GM21515 (cell line): ENCODE results near the gene DNASE1L3.
"Not testable (repeated sequence)": the region's sequence is repeated elsewhere in the genome, so short reads cannot be mapped to it uniquely, and the experiment has no call there.

Experiments used
- ATAC-seq: cut with Tn5 transposase; IDR thresholded peaks from one replicate; pipeline ENCODE4 v1.9.1; 2021; ENCODE audit not compliant: unreplicated experiment

The DNASE1L3 gene, protein sequence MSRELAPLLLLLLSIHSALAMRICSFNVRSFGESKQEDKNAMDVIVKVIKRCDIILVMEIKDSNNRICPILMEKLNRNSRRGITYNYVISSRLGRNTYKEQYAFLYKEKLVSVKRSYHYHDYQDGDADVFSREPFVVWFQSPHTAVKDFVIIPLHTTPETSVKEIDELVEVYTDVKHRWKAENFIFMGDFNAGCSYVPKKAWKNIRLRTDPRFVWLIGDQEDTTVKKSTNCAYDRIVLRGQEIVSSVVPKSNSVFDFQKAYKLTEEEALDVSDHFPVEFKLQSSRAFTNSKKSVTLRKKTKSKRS

DNA sequence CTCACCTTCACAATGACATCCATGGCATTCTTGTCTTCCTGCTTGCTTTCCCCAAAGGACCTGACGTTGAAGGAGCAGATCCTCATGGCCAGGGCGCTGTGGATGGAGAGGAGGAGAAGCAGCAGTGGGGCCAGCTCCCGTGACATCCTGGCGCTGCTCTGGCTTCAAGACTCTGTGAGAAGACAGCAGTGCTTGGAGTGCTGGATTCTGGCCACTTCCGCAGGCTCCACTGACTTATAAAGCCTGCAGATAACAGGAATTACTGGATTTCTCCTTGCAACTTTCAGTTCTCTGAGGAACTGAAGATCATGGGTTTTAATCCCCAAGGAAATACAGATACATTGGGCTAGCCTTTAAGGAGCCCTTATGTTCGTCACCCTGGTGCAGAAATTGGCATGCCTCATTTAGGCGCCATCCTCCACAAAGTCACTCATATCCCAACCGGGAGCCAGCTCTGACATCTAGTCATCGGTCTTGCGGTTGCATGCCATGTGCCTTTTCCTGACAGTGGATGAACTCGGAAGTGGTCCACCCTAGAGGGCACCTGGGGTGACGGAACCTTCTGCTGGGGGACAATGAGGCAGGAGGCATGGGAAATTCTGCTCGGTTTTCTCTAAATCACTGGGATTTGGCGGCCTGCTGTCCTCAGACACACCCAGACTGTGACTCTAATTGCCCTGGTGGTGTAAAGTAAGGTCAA is at the start of gene DNASE1L3:
DNASE1L3 (minus strand) TSS at position 212 of the 700 bp plus-strand sequence; CDS start at position 146, 66 bp downstream.
- ATAC-seq = no peak

DNA sequence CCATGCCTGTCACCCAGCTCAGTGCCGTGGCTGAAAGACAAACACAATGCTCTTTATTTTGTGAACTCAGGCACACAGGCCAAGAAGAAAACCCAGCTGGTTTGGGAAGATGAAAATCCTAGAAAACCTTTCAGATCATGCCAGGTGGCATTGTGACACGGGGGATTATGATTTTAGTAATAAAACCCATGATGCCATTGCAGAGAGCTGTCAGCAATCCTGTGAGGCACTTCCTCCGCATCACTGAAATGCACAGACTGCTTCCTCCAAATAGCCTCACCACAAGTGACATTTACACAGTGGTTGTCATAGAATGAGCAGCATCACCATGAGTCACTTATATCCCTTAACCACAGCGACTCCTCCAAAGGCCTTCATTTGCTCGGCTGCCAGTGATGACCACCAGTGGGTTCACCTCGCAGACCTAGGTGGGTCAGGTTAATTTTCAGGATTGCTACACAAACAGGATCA is 49.5 kb upstream of the DNASE1L3 start:
- no peak for ATAC-seq

DNA sequence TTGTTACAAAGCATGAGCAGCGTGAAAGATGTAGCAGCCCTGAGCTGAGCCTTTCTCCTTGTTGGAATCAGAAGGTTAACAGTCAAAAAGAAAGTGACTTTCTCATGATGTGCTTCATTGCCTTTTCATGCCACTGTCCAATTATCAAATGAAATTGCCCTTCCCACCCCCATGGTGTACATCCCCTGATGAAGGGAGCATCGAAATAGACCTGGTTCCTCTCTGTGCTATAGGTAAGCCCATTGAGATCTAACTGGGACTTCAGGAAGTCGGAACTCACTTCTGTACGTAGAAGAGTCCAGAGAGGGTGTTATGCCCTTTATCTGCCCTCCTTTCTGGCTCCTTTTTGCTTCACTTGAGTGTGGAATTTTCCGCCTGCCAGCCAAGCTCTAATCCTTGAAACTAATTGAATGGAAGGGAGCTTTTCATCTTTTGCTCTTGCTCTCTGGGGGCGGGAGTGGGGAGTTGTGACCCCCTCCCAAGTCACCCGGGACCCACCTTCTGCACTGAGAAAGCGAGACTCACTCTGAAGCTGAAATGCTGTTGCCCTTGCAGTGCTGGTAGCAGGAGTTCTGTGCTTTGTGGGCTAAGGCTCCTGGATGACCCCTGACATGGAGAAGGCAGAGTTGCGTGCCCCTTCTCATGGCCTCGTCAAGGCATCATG is 47.8 kb upstream of the DNASE1L3 start:
- ATAC-seq = no peak

DNA sequence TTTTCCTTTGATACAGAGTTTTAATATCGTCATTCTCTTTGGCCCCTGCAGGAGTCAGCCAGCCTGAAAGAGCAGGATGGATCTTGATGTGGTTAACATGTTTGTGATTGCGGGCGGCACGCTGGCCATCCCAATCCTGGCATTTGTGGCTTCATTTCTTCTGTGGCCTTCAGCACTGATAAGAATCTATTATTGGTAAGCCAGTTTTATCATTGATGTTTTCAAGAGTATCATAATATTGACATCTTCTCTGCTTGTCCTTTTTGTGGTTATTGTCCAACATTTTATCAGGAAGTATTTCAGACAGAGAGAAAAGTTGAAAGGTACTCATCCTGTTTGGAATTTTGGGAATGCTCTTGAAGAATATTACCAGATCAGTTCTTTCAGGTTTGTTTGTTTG is 45.7 kb upstream of the DNASE1L3 start:
- no peak for ATAC-seq

DNA sequence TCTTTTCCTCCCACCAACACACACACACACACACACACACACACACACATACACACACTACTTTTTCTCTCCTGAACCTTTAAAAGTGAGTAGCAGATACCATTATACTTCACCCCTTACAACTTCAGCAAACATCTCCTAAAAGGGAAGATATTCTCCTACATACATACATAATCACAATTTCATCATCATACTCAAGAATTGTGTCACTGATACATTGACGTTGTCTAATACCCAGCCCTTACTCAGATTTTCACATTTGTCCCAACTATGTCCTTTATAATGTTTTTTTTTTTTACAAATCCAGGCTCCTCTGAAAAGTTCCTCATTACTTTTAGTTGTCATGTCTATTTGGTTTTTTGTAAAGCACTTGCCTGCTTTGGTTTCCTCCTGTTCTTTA is 45.3 kb upstream of the DNASE1L3 start:
- ATAC-seq = no peak

DNA sequence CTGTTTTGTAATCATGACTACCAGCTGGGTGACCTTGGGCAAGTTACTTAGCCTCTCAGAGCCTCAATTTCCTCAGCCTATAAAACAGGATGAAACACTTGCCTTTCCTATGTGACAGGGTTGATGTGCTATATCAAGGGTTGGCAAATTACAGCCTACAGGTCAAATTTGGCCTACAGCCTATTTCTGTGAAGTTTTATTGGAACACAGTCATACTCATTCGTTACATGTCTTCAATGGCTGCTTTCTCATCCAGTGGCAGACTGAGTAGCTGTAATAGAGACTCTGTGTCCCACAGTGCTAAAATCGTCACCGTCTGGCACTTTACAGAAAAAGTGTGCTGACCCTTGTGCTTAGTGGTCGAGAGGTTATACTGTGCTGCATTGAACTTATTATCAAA is 43.4 kb upstream of the DNASE1L3 start:
- no peak for ATAC-seq

DNA sequence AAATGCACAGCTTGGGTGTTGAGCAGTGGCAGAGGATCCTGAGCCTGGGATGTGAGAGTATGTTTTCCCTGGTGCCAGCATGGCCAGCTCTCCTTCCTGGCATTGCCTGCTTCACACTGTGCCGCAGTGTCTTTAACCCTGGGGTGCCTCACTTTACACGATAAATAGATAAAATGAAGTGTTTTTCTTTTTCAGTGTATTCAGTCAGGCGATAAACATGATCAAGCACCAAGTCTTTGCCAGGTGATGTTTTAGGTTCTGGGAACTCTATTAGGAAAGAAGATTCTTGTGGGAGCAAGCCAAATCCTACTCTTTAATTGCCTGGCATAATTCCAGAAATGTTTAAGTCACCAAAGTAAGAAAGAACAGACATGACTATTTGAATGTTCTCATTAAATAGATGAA is 40.9 kb upstream of the DNASE1L3 start:
- ATAC-seq = no peak

DNA sequence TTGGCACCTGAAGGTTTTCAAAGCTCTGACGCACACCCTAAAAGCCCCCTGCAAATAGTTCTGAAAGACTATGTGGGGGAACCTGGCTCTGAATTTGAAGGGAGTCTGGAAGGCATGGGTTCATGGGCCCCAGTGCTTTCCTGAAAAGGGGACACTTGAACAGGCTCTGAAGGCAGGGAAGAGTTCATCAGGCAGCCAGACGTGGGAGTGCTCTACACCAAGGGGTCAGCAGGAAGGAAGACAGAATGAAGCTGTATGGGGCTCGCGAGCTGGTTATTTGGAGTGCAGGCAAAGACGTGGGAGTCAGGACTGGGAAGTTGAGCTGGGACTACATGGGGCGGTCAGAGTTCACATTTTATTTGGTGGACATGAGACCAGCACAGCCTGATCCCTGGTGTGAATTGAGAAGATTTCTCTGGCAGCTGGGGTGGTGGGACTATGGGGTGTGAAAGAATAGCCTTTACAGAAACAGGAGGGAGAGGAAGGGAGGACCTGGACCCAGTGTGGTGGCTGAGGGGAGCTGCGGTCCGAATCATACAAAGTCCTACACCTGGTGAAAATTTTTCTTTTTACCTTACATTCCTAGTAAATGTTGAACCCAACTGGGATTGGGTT is 39.4 kb upstream of the DNASE1L3 start:
- no peak for ATAC-seq

DNA sequence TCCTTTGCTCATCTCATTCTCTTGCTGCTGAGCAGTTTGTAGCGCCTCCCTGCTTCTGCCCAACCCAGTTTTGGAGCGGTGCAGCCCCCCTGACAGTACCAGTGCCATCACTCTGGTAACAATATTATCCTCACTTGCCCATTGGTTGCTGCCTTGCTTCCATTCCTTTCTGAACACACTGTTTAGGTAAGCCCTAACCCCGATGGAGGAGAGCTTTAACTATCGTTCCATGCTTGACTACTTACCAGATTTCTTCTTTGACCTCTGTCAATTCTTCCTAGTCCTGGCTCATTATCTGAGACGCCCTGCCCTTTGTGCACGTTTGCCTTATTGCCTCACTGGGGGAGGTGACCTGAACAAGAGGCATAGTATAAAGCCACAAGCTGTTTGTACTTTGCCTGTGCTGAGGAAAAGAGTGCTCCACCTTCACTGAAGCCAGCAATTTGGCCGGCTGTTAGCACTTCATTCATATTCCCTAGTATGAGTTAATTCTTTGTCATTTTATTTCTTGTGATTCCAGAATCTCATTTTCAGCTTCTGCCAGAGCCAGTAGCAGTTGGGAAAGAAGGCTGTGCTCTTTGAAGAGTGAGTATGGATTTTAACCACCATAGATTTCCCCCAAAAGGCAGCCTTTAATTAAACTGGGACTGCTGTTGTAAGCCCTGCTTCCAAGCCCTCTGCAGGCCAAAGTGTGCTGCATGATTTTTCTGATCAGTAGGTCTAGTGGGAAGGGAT is 38.8 kb upstream of the DNASE1L3 start:
- ATAC-seq = no peak

DNA sequence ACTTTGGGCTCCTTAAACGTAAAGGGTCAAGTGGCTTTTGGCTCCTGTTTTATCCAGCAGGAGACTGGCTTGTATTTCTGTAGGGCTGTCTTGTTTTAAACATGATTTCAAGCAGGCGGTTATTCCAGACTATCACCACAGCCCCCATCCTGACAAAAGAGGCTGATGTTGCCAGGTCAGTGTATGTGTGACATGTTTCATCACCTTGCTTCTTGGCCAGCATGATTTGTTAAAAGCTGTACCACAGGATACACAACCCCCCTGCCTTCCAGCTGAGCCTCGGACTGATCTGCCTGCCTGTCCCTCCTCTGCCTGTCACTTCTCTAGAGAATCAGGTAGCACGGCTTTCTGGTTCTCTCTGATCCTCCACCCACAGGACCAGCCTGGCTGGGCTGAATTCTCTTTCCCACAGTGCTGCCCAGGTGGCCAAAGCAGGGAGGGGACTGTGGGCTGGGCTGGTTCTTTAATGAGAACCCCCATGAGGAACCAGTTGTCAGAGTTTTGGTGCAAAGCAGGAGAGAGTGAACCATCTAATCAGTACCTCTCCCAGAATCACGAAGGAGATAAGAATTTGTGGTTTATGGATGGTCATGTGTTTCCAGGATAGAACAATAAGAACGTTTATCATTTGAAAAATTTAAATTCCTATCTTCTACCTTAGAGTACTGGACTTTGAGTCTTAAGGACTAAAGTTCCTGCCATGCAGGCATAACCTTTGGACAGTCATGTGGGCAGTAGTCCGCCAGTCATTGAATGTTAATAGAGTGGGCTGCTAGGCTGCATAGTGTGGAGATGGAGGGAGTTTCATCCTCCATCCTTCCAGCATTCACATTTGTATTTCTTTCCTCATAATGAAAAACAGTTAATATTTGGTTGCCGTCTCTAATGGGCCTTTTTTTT is 35.6 kb upstream of the DNASE1L3 start:
- no peak for ATAC-seq

DNA sequence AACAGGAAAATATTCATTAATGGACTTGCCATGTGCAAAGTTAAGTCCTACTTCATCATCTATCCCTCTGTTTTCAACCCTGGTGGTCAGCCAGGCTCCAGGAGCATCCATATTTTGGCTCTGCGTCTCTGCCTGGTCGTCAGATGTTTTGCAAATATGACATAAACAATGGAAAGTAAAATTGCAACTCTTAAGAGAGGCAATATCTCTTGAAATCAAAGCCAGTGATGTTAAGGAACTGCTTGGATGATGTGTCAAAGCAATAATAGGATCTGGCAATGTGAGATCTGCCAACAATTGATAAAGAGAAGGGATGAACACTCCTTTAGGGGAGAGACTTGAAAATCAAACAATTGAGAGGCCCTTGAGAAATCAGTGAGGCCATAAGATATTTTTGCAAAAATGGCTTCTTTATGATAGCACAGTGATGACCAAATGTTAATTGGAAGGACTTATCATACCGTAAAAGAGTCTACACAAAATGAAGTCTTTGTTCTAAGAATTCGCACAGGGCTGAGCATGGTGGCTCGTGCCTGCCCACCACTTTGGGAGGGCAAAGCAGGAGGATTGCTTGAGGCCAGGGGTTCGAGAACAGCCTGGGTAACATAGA is 33.3 kb upstream of the DNASE1L3 start:
- no peak for ATAC-seq

DNA sequence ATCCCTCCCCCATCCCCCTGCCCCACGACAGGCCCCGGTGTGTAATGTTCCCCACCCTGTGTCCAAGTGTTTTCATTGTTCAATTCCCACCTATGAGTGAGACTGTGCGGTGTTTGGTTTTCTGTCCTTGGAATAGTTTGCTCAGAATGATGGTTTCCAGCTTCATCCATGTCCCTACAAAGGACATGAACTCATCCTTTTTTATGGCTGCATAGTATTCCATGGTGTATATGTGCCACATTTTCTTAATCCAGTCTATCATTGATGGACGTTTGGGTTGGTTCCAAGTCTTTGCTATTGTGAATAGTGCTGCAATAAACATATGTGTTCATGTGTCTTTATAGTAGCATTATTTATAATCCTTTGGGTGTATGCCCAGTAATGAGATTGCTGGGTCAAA is 32.1 kb upstream of the DNASE1L3 start:
- ATAC-seq = not testable (repeated sequence)

DNA sequence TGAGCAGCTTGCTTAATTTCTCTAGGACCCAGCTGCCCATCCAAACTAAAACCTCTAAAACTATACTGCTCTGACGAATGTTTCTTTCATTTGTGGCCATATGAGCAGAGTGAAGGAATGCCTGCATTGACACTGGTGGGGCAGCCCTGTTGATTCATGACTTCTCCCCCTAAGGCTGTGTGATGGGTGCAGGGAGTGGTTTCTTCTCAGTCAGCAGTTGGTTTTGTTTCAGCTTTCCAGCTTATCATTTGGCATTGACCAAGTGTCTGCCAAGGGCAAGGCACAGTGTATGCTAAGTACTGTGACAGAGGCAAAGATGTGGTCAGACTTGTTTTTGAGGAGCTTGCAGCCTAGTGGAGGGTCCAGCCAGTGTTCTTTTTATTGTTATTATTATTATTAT is 31.6 kb upstream of the DNASE1L3 start:
- ATAC-seq = no peak

DNA sequence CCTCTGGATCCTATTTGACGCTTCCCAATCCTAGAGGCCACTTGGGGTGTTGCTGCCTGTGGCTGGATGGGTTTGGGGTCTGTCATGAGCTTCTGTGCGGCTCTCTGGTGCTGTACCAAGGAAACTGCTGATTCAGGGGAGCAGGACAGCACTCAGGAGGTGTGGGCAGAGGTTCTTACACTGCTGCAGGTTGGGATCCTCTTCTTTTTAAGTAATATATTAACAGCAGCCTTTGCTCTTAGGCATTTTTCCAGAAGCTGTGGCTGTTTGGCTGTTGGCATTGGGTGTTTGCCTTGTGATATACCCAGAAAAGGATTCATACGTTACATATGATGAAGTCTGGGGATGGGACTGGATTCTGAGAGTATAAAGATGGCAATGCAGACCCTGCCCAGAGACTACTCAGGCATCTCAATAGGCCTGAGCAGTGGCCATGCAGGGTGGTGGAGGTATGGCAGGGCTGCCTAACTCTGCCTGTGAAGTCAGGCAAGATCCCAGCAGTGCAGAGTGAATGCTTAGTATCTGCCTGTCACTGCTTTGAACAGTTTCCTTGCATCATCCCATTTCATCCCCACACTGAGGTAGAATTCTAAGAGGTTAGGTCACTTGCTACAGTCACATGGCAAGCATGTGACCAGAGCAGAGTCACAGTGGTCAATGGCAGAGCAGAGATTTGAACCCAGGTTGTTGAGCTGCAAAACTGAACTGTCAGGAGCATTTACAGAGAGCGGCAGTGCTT is 30.7 kb upstream of the DNASE1L3 start:
- ATAC-seq = no peak

DNA sequence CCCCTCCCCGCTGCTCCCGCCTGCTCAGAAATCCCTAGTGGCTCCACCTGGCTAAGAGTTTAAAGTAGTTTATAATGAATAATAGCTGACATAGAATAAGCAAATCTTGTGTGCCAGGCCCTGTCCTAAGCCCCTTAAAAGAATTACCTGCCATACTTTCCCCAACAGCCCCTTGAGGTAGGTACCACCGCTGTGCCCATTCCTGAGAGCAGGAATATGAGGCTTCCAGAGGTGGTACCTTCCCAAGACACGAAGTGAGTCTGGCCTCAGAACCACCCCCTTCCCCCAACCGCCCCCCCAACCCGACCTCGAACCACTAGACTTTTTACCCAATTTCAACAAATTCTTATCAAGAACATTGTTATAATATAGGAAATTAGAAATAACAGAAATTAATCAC is 28.1 kb upstream of the DNASE1L3 start:
- no peak for ATAC-seq

DNA sequence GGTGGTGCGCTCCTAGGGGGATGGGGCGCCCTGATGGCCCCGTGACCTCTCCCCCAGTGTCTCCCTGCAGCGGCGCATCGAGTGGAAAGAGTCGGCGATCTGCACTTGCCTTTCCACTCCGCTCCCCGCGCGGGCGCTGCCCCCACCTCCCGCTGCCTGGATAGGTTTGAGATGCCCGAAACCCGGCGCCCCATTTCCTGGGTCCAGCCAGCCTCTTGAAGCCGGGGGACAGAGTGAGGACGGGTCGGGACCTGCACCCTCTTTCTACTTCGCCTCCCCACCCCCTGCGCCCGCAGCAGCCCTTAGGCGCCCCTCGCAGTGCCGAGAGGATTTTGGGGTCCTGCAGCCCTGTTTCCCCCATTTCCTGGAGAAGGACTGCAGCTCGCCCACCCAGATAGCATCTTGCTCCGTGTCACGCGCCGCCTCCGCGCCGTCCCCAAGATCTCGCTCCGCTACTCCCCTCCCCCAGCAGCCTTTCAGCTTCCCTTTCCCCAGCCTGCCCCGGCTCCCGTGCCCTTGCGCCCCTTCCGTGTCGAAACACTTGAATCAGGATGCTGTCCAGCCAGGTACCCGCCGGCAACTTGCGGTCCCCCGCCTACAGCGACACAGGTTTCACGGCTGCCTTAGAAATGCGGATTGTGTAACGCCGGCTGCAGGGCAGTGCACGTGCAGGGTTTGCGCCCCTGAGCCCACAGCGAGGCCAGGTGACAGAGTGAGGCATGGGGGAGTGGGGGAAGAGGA is 27.3 kb upstream of the DNASE1L3 start:
- peak; percentile 22 for ATAC-seq

DNA sequence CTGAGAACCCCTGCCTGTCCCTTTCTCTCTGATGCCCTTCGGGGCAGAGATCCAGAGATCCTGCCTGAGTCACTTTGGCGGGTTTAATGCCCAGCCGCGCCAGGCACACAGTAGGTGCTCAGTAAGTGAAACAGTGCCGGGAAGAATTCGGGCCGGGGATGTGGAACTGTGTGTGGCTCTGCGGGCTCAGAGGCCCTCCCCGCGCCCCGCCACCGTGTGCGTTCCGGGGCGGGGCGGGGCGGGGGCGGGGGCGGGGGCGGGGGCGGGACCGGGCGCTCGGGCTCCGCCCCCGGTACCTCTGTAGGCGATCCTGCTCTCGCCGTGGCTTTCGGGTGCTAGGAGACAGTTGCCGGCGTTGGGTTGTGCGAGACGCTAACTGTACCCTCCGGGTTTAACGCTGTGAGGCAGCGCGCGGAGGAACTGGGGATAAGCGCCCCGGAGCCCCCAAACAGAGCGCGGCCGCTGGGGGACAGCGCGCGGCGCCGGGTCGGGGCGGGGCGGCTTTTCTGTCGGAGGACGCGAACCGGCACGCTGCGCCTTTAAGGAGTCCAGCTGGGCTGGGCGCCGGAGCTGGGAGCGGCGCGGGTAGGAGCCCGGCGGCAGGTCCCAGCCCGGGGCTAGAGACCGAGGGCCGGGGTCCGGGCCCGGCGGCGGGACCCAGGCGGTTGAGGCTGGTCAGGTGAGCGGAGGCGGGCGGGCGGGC is 26.6 kb upstream of the DNASE1L3 start, which contains the start of gene ABHD6:
ABHD6 (plus strand) TSS at position 555 of the 703 bp plus-strand sequence. CDS start 18,795 bp downstream, outside the sequence.
- peak; percentile 80 for ATAC-seq
